ENCODE measurements around the gene HIBADH.

The HIBADH gene

DNA sequence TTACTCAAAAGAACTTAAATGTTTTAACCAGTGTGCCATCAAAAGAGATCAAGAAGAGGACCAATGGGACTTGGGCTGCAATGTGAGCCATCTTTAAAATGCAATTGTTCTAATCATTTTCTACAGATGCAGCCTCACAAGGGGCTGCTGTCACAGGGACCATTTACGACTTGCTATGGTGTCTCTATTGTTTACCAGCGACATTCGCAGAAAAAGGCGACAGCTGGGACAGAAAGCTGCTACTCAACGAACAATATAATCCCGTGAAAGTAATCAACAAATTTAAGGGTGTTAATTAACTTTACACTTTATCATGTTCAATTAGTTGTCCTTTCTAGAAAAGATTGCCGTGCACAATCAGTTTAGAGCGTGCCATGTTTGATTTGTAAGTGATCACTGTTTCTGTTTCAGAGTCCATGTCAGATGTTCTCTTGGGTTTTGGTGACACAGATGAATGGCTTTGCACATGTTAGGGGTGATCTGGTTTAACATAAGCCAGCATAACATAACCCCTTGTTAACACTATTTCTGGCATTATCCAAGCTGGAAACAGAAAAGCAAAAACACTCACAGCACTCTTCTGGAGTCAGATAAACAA, 110.8 kb downstream of the HIBADH start:
- TF ChIP-seq, protein P1, sequence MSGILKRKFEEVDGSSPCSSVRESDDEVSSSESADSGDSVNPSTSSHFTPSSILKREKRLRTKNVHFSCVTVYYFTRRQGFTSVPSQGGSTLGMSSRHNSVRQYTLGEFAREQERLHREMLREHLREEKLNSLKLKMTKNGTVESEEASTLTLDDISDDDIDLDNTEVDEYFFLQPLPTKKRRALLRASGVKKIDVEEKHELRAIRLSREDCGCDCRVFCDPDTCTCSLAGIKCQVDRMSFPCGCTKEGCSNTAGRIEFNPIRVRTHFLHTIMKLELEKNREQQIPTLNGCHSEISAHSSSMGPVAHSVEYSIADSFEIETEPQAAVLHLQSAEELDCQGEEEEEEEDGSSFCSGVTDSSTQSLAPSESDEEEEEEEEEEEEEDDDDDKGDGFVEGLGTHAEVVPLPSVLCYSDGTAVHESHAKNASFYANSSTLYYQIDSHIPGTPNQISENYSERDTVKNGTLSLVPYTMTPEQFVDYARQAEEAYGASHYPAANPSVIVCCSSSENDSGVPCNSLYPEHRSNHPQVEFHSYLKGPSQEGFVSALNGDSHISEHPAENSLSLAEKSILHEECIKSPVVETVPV (CRISPR knock-in tag; IDR thresholded peaks at IDR 0.05) = no peak
- TF ChIP-seq RARB (CRISPR knock-in tag; IDR thresholded peaks at IDR 0.05) (no peak), ZNF565 (CRISPR knock-in tag; conservative IDR thresholded peaks at IDR 0.05; ENCODE audit: low read depth) (no peak), ISL1 (CRISPR knock-in tag; IDR thresholded peaks at IDR 0.05) (no peak), OSR1 (CRISPR knock-in tag; IDR thresholded peaks at IDR 0.05) (no peak), ESRRG (CRISPR knock-in tag; IDR thresholded peaks at IDR 0.05) (no peak), TOX (CRISPR knock-in tag; IDR thresholded peaks at IDR 0.05; ENCODE audit: borderline replicate concordance) (no peak), ZNF70 (CRISPR knock-in tag; IDR thresholded peaks at IDR 0.05) (no peak), GLIS3 (CRISPR knock-in tag; IDR thresholded peaks at IDR 0.05) (no peak)
- TF ChIP-seq, protein P2, sequence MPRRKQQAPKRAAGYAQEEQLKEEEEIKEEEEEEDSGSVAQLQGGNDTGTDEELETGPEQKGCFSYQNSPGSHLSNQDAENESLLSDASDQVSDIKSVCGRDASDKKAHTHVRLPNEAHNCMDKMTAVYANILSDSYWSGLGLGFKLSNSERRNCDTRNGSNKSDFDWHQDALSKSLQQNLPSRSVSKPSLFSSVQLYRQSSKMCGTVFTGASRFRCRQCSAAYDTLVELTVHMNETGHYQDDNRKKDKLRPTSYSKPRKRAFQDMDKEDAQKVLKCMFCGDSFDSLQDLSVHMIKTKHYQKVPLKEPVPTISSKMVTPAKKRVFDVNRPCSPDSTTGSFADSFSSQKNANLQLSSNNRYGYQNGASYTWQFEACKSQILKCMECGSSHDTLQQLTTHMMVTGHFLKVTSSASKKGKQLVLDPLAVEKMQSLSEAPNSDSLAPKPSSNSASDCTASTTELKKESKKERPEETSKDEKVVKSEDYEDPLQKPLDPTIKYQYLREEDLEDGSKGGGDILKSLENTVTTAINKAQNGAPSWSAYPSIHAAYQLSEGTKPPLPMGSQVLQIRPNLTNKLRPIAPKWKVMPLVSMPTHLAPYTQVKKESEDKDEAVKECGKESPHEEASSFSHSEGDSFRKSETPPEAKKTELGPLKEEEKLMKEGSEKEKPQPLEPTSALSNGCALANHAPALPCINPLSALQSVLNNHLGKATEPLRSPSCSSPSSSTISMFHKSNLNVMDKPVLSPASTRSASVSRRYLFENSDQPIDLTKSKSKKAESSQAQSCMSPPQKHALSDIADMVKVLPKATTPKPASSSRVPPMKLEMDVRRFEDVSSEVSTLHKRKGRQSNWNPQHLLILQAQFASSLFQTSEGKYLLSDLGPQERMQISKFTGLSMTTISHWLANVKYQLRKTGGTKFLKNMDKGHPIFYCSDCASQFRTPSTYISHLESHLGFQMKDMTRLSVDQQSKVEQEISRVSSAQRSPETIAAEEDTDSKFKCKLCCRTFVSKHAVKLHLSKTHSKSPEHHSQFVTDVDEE (CRISPR knock-in tag; IDR thresholded peaks at IDR 0.05) = no peak
- no peak for ATAC-seq

DNA sequence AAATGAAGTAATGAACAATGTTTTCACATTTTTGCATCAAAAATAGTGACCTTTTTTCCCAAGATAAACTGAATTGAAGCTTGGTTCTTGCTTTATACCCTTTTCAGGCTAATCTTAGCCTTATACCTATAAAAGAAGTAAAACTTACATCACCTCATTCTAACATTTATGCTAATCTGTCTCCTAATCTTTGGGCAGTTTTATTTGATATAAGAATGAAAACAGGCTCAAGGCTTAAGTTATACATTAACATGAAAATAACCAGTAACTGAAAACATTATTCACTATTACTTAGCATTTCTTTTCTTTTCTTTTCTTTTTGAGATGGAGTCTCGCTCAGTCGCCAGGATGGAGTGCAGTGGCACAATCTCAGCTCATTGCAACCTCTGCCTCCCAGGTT, 113.1 kb downstream of the HIBADH start:
- TF ChIP-seq TOX (CRISPR knock-in tag; IDR thresholded peaks at IDR 0.05; ENCODE audit: borderline replicate concordance) = no peak
- TF ChIP-seq, protein P3, sequence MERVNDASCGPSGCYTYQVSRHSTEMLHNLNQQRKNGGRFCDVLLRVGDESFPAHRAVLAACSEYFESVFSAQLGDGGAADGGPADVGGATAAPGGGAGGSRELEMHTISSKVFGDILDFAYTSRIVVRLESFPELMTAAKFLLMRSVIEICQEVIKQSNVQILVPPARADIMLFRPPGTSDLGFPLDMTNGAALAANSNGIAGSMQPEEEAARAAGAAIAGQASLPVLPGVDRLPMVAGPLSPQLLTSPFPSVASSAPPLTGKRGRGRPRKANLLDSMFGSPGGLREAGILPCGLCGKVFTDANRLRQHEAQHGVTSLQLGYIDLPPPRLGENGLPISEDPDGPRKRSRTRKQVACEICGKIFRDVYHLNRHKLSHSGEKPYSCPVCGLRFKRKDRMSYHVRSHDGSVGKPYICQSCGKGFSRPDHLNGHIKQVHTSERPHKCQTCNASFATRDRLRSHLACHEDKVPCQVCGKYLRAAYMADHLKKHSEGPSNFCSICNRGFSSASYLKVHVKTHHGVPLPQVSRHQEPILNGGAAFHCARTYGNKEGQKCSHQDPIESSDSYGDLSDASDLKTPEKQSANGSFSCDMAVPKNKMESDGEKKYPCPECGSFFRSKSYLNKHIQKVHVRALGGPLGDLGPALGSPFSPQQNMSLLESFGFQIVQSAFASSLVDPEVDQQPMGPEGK (CRISPR knock-in tag; IDR thresholded peaks at IDR 0.05; ENCODE audit: borderline replicate concordance) = no peak
- TF ChIP-seq ZNF565 (CRISPR knock-in tag; conservative IDR thresholded peaks at IDR 0.05; ENCODE audit: low read depth) = no peak
- no peak for TF ChIP-seq ISL1 (CRISPR knock-in tag; IDR thresholded peaks at IDR 0.05)
- TF ChIP-seq, protein P4, sequence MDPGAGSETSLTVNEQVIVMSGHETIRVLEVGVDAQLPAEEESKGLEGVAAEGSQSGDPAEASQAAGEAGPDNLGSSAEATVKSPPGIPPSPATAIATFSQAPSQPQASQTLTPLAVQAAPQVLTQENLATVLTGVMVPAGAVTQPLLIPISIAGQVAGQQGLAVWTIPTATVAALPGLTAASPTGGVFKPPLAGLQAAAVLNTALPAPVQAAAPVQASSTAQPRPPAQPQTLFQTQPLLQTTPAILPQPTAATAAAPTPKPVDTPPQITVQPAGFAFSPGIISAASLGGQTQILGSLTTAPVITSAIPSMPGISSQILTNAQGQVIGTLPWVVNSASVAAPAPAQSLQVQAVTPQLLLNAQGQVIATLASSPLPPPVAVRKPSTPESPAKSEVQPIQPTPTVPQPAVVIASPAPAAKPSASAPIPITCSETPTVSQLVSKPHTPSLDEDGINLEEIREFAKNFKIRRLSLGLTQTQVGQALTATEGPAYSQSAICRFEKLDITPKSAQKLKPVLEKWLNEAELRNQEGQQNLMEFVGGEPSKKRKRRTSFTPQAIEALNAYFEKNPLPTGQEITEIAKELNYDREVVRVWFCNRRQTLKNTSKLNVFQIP (CRISPR knock-in tag; IDR thresholded peaks at IDR 0.05; ENCODE audit: borderline replicate concordance, low read depth) = no peak
- TF ChIP-seq, protein P5, sequence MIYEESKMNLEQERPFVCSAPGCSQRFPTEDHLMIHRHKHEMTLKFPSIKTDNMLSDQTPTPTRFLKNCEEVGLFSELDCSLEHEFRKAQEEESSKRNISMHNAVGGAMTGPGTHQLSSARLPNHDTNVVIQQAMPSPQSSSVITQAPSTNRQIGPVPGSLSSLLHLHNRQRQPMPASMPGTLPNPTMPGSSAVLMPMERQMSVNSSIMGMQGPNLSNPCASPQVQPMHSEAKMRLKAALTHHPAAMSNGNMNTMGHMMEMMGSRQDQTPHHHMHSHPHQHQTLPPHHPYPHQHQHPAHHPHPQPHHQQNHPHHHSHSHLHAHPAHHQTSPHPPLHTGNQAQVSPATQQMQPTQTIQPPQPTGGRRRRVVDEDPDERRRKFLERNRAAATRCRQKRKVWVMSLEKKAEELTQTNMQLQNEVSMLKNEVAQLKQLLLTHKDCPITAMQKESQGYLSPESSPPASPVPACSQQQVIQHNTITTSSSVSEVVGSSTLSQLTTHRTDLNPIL (CRISPR knock-in tag; IDR thresholded peaks at IDR 0.05; ENCODE audit: low read depth) = no peak
- no peak for TF ChIP-seq RARB (CRISPR knock-in tag; IDR thresholded peaks at IDR 0.05)
- TF ChIP-seq ESRRG (CRISPR knock-in tag; IDR thresholded peaks at IDR 0.05) = no peak
- TF ChIP-seq ZNF8 (CRISPR knock-in tag; IDR thresholded peaks at IDR 0.05) = no peak
- TF ChIP-seq ZC3H10 (CRISPR knock-in tag; IDR thresholded peaks at IDR 0.05) = no peak
- TF ChIP-seq BACH2 (CRISPR knock-in tag; IDR thresholded peaks at IDR 0.05; ENCODE audit: borderline replicate concordance) = no peak
- TF ChIP-seq OSR1 (CRISPR knock-in tag; IDR thresholded peaks at IDR 0.05) = no peak
- TF ChIP-seq, protein P2 (CRISPR knock-in tag; IDR thresholded peaks at IDR 0.05) = no peak
- TF ChIP-seq GLIS3 (CRISPR knock-in tag; IDR thresholded peaks at IDR 0.05) = no peak
- ATAC-seq = no peak

All from SK-N-SH treated with all-trans-retinoic acid at 6 μM for 48 hours (cell line).